Transverse colon (tissue), 4 donors: ENCODE results near the gene PRKCA.

Source experiments
- POLR2A ChIP-seq: fragments of 450-650 bp; IDR thresholded peaks from one replicate; pipeline ENCODE4 v1.6.1; 2016; ENCODE audit warnings: antibody characterized with exemption, mild to moderate bottlenecking, moderate library complexity
- POLR2AphosphoS5 ChIP-seq, 3 donors: sonication (generic); formaldehyde crosslinking; IDR thresholded peaks; one replicate each; pipeline ENCODE4 v1.6.1; 2016; ENCODE audit warnings: antibody characterized with exemption in 3 of 3
- TF ChIP-seq, protein P1 (sequence below), 5 experiments: fragments of 200-600 bp in 3 of 5; fragments of 450-650 bp in 2 of 5; sonication (generic) in 3 of 5; IDR thresholded peaks; 1 replicate in 2 of 5; 2 replicates in 3 of 5; pipeline ENCODE4 v1.5.1; 2016 to 2017; ENCODE audit warnings: antibody characterized with exemption in 5 of 5, inconsistent platforms in 3 of 5, mild to moderate bottlenecking in 2 of 5, moderate library complexity in 1 of 5

DNA sequence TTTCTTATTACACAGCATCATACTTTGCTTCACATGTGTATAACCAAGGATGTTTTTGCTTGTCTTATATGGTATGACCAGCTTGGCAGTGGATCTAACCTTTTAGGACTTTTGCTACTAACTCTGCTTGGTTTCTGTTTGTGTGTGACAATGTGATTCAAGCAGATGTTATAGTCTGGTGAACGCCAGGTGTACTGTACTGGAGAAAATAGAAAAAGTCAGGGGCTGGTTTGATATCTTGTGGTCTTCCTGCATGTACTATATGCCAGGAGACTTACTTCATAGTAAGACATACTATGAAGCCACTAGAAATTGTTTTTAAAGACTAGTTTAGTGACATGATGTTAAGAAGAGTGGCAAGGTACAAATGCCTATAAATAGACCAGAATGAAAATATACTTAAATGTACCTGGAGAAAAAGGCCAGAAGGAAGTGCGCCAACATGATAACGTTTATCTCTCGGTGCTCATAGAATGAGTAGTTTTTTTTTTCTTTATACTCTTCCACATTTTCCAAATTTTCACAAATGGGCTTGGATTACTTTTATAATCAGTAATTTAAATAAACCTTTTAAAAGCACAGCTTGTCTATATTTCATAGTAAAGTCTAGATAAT lies 112.3 kb downstream of the PRKCA start:
- TF ChIP-seq, protein P1, sequence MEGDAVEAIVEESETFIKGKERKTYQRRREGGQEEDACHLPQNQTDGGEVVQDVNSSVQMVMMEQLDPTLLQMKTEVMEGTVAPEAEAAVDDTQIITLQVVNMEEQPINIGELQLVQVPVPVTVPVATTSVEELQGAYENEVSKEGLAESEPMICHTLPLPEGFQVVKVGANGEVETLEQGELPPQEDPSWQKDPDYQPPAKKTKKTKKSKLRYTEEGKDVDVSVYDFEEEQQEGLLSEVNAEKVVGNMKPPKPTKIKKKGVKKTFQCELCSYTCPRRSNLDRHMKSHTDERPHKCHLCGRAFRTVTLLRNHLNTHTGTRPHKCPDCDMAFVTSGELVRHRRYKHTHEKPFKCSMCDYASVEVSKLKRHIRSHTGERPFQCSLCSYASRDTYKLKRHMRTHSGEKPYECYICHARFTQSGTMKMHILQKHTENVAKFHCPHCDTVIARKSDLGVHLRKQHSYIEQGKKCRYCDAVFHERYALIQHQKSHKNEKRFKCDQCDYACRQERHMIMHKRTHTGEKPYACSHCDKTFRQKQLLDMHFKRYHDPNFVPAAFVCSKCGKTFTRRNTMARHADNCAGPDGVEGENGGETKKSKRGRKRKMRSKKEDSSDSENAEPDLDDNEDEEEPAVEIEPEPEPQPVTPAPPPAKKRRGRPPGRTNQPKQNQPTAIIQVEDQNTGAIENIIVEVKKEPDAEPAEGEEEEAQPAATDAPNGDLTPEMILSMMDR (IDR thresholded peaks at IDR 0.05), result no peak
- TF ChIP-seq POLR2AphosphoS5 (IDR thresholded peaks at IDR 0.05) (no peak), POLR2A (no peak)
